Endothelial cell of hepatic sinusoid (primary cell): Measurements from ENCODE around the gene CAPSL.
"Not testable (repeated sequence)": the region's sequence is repeated elsewhere in the genome, so short reads cannot be mapped to it uniquely, and the experiment has no call there.

Experiments
- in situ Hi-C: cut with HindIII; loops from 2 replicates; pipeline ENCODE4 v1.10.0; 2017; ENCODE audit warnings: low sequenced_read_pairs

Gene CAPSL

GRCh38 chr5:35908814-35909213, 29.6 kb downstream of the CAPSL start:
- in situ Hi-C loops: no loop called here

- in situ Hi-C loops: no loop called here
Measured at GRCh38 chr5:35908228-35908627, 30.2 kb downstream of the CAPSL start.

GRCh38 chr5:35904443-35905132, 33.8 kb downstream of the CAPSL start:
- in situ Hi-C loops: no loop called here

- in situ Hi-C loops: no loop called here
Measured at GRCh38 chr5:35903631-35904203, 34.7 kb downstream of the CAPSL start.

GRCh38 chr5:35902046-35902672, 36.3 kb downstream of the CAPSL start:
- in situ Hi-C loops: no loop called here

GRCh38 chr5:35900972-35901695, 37.3 kb downstream of the CAPSL start:
- in situ Hi-C loops: no loop called here

GRCh38 chr5:35899800-35900199, 38.6 kb downstream of the CAPSL start:
- in situ Hi-C loops: no loop called here

GRCh38 chr5:35898952-35899660, 39.3 kb downstream of the CAPSL start:
- in situ Hi-C loops: no loop called here

GRCh38 chr5:35894131-35894530, 44.3 kb downstream of the CAPSL start:
- in situ Hi-C loops: no loop called here

GRCh38 chr5:35892799-35893198, 45.6 kb downstream of the CAPSL start:
- in situ Hi-C loops: not testable (repeated sequence)

GRCh38 chr5:35890021-35891020, 48.1 kb downstream of the CAPSL start:
- in situ Hi-C loops: no loop called here

GRCh38 chr5:35887321-35888100, 50.9 kb downstream of the CAPSL start:
- in situ Hi-C loops: no loop called here

GRCh38 chr5:35886381-35886780, 52.0 kb downstream of the CAPSL start:
- in situ Hi-C loops: no loop called here

GRCh38 chr5:35884773-35885172, 53.6 kb downstream of the CAPSL start:
- in situ Hi-C loops: no loop called here

- in situ Hi-C loops: no loop called here
Measured at GRCh38 chr5:35884191-35884769, 54.1 kb downstream of the CAPSL start.

- in situ Hi-C loops: no loop called here
Measured at GRCh38 chr5:35881758-35882157, 56.7 kb downstream of the CAPSL start.

- in situ Hi-C loops: no loop called here
Measured at GRCh38 chr5:35880156-35880555, 58.3 kb downstream of the CAPSL start.

GRCh38 chr5:35879649-35880048, 58.8 kb downstream of the CAPSL start:
- in situ Hi-C loops: no loop called here

GRCh38 chr5:35879096-35879495, 59.3 kb downstream of the CAPSL start:
- in situ Hi-C loops: no loop called here
